ENCODE data around the gene LRRC31.

LRRC31 gene

DNA sequence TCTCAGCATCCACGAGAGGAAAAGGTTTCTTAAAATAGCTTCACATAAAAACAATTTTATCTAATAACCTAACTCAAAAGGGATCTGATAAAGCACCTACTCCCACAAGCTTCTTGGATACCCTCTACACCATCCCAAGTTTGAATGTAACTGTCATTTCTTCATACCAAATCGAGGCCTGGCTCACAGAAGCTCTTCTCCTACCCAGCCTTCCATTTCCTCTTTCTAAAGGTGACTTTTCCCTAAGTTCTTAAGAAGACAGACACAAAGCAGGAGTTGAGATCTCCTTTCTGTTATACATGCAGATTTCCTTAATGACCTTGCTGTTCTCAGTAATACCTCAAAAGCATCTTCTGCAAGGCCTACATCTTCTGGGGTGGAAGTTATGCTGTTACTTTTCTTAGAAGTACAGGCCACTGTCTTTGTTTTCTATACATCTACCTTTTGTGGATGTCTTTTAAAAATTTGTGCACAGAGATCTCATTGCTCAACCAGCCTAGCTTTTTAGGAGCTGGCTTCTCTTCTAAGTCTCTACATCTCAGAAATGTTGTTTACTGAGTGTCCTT lies 60.4 kb downstream of the LRRC31 start (continued):
- TF ChIP-seq, protein P1, sequence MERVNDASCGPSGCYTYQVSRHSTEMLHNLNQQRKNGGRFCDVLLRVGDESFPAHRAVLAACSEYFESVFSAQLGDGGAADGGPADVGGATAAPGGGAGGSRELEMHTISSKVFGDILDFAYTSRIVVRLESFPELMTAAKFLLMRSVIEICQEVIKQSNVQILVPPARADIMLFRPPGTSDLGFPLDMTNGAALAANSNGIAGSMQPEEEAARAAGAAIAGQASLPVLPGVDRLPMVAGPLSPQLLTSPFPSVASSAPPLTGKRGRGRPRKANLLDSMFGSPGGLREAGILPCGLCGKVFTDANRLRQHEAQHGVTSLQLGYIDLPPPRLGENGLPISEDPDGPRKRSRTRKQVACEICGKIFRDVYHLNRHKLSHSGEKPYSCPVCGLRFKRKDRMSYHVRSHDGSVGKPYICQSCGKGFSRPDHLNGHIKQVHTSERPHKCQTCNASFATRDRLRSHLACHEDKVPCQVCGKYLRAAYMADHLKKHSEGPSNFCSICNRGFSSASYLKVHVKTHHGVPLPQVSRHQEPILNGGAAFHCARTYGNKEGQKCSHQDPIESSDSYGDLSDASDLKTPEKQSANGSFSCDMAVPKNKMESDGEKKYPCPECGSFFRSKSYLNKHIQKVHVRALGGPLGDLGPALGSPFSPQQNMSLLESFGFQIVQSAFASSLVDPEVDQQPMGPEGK (CRISPR knock-in tag; IDR thresholded peaks at IDR 0.05; ENCODE audit: borderline replicate concordance), result no peak
- TF ChIP-seq, protein P2, sequence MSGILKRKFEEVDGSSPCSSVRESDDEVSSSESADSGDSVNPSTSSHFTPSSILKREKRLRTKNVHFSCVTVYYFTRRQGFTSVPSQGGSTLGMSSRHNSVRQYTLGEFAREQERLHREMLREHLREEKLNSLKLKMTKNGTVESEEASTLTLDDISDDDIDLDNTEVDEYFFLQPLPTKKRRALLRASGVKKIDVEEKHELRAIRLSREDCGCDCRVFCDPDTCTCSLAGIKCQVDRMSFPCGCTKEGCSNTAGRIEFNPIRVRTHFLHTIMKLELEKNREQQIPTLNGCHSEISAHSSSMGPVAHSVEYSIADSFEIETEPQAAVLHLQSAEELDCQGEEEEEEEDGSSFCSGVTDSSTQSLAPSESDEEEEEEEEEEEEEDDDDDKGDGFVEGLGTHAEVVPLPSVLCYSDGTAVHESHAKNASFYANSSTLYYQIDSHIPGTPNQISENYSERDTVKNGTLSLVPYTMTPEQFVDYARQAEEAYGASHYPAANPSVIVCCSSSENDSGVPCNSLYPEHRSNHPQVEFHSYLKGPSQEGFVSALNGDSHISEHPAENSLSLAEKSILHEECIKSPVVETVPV (CRISPR knock-in tag; IDR thresholded peaks at IDR 0.05), result no peak
- TF ChIP-seq TCF4 (CRISPR knock-in tag; IDR thresholded peaks at IDR 0.05; ENCODE audit: borderline replicate concordance), result no peak
- TF ChIP-seq ESRRG (CRISPR knock-in tag; IDR thresholded peaks at IDR 0.05), result no peak

DNA sequence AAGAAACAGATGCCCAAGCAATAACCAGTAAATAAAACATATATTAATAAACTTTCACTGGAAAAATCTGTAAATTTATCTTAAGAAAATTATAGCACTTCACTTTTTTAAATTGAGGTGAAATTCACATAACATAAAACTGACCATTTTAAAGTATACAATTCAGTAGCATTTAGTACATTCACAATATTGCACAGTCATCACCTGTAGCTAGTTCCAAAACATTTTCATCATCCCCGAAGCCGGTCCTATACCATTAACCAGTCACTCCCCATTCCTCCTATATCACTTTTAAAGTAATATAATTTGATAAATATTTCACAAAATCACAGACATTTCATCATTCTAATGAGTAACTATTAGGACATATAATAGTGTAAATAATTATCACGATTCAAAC lies 65.1 kb downstream of the LRRC31 start:
- ATAC-seq, result no peak
- TF ChIP-seq ESRRG (CRISPR knock-in tag; IDR thresholded peaks at IDR 0.05) (no peak), ZFP30 (CRISPR knock-in tag; IDR thresholded peaks at IDR 0.05) (no peak), ZNF8 (CRISPR knock-in tag; IDR thresholded peaks at IDR 0.05) (no peak), ZFP3 (CRISPR knock-in tag; IDR thresholded peaks at IDR 0.05) (no peak), ARNTL (CRISPR knock-in tag; IDR thresholded peaks at IDR 0.05; ENCODE audit: borderline replicate concordance, low read depth) (no peak), GLIS3 (CRISPR knock-in tag; IDR thresholded peaks at IDR 0.05) (no peak), ISL1 (CRISPR knock-in tag; IDR thresholded peaks at IDR 0.05) (no peak), SNAI2 (CRISPR knock-in tag; IDR thresholded peaks at IDR 0.05) (no peak)
- TF ChIP-seq, protein P3, sequence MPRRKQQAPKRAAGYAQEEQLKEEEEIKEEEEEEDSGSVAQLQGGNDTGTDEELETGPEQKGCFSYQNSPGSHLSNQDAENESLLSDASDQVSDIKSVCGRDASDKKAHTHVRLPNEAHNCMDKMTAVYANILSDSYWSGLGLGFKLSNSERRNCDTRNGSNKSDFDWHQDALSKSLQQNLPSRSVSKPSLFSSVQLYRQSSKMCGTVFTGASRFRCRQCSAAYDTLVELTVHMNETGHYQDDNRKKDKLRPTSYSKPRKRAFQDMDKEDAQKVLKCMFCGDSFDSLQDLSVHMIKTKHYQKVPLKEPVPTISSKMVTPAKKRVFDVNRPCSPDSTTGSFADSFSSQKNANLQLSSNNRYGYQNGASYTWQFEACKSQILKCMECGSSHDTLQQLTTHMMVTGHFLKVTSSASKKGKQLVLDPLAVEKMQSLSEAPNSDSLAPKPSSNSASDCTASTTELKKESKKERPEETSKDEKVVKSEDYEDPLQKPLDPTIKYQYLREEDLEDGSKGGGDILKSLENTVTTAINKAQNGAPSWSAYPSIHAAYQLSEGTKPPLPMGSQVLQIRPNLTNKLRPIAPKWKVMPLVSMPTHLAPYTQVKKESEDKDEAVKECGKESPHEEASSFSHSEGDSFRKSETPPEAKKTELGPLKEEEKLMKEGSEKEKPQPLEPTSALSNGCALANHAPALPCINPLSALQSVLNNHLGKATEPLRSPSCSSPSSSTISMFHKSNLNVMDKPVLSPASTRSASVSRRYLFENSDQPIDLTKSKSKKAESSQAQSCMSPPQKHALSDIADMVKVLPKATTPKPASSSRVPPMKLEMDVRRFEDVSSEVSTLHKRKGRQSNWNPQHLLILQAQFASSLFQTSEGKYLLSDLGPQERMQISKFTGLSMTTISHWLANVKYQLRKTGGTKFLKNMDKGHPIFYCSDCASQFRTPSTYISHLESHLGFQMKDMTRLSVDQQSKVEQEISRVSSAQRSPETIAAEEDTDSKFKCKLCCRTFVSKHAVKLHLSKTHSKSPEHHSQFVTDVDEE (CRISPR knock-in tag; IDR thresholded peaks at IDR 0.05), result no peak

DNA sequence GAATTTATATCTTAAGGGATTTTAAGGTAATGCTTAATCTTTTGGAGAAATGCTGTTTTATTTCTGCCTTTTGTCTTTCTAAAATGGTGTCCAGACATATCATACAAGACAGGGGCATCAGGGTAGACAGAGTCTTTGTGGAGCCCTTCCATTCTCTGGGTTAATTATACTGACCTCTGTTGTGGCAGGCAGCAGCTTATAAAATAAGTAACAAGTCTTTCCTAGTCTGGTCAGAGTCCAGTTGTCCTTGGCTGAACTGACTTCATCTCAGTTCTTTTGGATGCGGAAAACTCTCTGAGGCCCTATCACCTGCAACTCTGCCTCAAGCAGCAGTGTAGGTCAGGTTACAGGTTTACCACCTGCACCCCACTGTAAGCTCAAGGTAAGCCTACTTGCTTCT lies 77.4 kb downstream of the LRRC31 start:
- ATAC-seq, result no peak

More for the DNA sequence above, 77.4 kb downstream of the LRRC31 start:
- TF ChIP-seq, protein P3 (CRISPR knock-in tag; IDR thresholded peaks at IDR 0.05), result no peak
- TF ChIP-seq TCF4 (CRISPR knock-in tag; IDR thresholded peaks at IDR 0.05; ENCODE audit: borderline replicate concordance) (no peak), ZFP30 (CRISPR knock-in tag; IDR thresholded peaks at IDR 0.05) (no peak), BACH2 (CRISPR knock-in tag; IDR thresholded peaks at IDR 0.05; ENCODE audit: borderline replicate concordance) (no peak), RARB (CRISPR knock-in tag; IDR thresholded peaks at IDR 0.05) (no peak), ESRRG (CRISPR knock-in tag; IDR thresholded peaks at IDR 0.05) (no peak), ZNF70 (CRISPR knock-in tag; IDR thresholded peaks at IDR 0.05) (no peak), GLIS3 (CRISPR knock-in tag; IDR thresholded peaks at IDR 0.05) (no peak), PPARA (CRISPR knock-in tag; IDR thresholded peaks at IDR 0.05; ENCODE audit: borderline replicate concordance) (no peak), ISL1 (CRISPR knock-in tag; IDR thresholded peaks at IDR 0.05) (no peak), SNAI2 (CRISPR knock-in tag; IDR thresholded peaks at IDR 0.05) (no peak), ZFP3 (CRISPR knock-in tag; IDR thresholded peaks at IDR 0.05) (no peak)
- TF ChIP-seq, protein P4, sequence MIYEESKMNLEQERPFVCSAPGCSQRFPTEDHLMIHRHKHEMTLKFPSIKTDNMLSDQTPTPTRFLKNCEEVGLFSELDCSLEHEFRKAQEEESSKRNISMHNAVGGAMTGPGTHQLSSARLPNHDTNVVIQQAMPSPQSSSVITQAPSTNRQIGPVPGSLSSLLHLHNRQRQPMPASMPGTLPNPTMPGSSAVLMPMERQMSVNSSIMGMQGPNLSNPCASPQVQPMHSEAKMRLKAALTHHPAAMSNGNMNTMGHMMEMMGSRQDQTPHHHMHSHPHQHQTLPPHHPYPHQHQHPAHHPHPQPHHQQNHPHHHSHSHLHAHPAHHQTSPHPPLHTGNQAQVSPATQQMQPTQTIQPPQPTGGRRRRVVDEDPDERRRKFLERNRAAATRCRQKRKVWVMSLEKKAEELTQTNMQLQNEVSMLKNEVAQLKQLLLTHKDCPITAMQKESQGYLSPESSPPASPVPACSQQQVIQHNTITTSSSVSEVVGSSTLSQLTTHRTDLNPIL (CRISPR knock-in tag; IDR thresholded peaks at IDR 0.05; ENCODE audit: low read depth), result no peak
- TF ChIP-seq, protein P1 (CRISPR knock-in tag; IDR thresholded peaks at IDR 0.05; ENCODE audit: borderline replicate concordance), result no peak
- TF ChIP-seq, protein P5, sequence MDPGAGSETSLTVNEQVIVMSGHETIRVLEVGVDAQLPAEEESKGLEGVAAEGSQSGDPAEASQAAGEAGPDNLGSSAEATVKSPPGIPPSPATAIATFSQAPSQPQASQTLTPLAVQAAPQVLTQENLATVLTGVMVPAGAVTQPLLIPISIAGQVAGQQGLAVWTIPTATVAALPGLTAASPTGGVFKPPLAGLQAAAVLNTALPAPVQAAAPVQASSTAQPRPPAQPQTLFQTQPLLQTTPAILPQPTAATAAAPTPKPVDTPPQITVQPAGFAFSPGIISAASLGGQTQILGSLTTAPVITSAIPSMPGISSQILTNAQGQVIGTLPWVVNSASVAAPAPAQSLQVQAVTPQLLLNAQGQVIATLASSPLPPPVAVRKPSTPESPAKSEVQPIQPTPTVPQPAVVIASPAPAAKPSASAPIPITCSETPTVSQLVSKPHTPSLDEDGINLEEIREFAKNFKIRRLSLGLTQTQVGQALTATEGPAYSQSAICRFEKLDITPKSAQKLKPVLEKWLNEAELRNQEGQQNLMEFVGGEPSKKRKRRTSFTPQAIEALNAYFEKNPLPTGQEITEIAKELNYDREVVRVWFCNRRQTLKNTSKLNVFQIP (CRISPR knock-in tag; IDR thresholded peaks at IDR 0.05; ENCODE audit: borderline replicate concordance, low read depth), result no peak
